A549 (cell line): Measurements from ENCODE around the gene ADM2. TPM values are rescaled to one million over a fixed set of nuclear protein-coding genes. Genes with fewer than 3 reads are reported as not detected.
"Not testable (repeated sequence)": the region's sequence is repeated elsewhere in the genome, so short reads cannot be mapped to it uniquely, and the experiment has no call there.

Experiments used
- ATAC-seq, 2 experiments: fragments of 200-7000 bp in 1 of 2; fragments of >200 bp in 1 of 2; cut with Nextera tagmentation in 1 of 2; cut with Tn5 transposase in 1 of 2; 3 replicates each; pipeline versions ENCODE4 v1.8.0 to v1.9.1; 2018 to 2020; ENCODE audit warnings: mild to moderate bottlenecking in 1 of 2, moderate library complexity in 1 of 2
- CTCF ChIA-PET: fragments of 300-600 bp; sonication (Branson Sonifier 250); formaldehyde crosslinking; extraction: SDS; loops from one replicate; lab custom pipeline; 2021; ENCODE audit warnings: antibody characterized with exemption, inconsistent platforms; lab: Yijun Ruan, JAX
- POLR2A ChIA-PET: fragments of 350-600 bp; formaldehyde crosslinking; extraction: SDS; loops from one replicate; lab custom pipeline; 2021; ENCODE audit warnings: antibody characterized with exemption, inconsistent platforms; lab: Yijun Ruan, JAX
- DNase-seq, 2 experiments: peaks; one replicate each; pipeline versions ENCODE4 v3.0.0 to v3.0.0-alpha.2; 2011 to 2016; ENCODE audit warnings: low read depth in 1 of 2, low spot score in 1 of 2
- FAIRE-seq: peaks from 2 replicates; lab custom pipeline; 2011; peaks lifted over from hg19 to GRCh38; lab: Jason Lieb, UNC
- H3K27ac ChIP-seq, 2 experiments: fragments of >200 bp; sonication (Bioruptor Twin); formaldehyde crosslinking; 3 replicates each; pipeline ENCODE4 v1.5.1; 2016 to 2017
- H3K4me1 ChIP-seq: fragments of >200 bp; sonication (Bioruptor Twin); formaldehyde crosslinking; 3 replicates; pipeline ENCODE4 v1.6.1; 2016
- H3K4me2 ChIP-seq: fragments of >200 bp; sonication (Bioruptor Twin); formaldehyde crosslinking; 3 replicates; pipeline ENCODE4 v1.6.1; 2016
- H3K4me3 ChIP-seq: fragments of >200 bp; sonication (Bioruptor Twin); formaldehyde crosslinking; 3 replicates; pipeline ENCODE4 v1.5.1; 2016
- H3K9me3 ChIP-seq: fragments of >200 bp; sonication (Bioruptor Twin); formaldehyde crosslinking; 3 replicates; pipeline ENCODE4 v1.6.1; 2016
- CEBPB ChIP-seq, 2 experiments: fragments of >200 bp in 1 of 2; sonication (Bioruptor Twin) in 1 of 2; formaldehyde crosslinking in 1 of 2; IDR thresholded peaks; 2 replicates each; pipeline ENCODE4 v1.6.1; 2012 to 2016
- CHD4 ChIP-seq: fragments of 200-600 bp; sonication (generic); IDR thresholded peaks from 2 replicates; pipeline ENCODE4 v1.6.1; 2016; ENCODE audit warnings: antibody characterized with exemption, mild to moderate bottlenecking, borderline replicate concordance
- EHMT2 ChIP-seq: fragments of 200-600 bp; sonication (generic); IDR thresholded peaks from 2 replicates; pipeline ENCODE4 v1.6.1; 2016; ENCODE audit warnings: antibody characterized with exemption, low read depth, mild to moderate bottlenecking, moderate library complexity
- FOSL2 ChIP-seq, 2 experiments: fragments of 450-650 bp in 1 of 2; fragments of >200 bp in 1 of 2; sonication (Bioruptor Twin) in 1 of 2; formaldehyde crosslinking; IDR thresholded peaks; 2 replicates each; pipeline versions ENCODE4 v1.5.0 to v1.6.1; 2016 to 2020; ENCODE audit warnings: mild to moderate bottlenecking in 1 of 2, moderate library complexity in 1 of 2
- GATA3 ChIP-seq: IDR thresholded peaks from 2 replicates; pipeline ENCODE4 v1.6.1; 2012; ENCODE audit warnings: borderline replicate concordance
- HOXB5 ChIP-seq: fragments of 250-450 bp; sonication (Bioruptor Pico); IDR thresholded peaks from 2 replicates; pipeline ENCODE4 v1.5.0; 2020; ENCODE audit warnings: mild to moderate bottlenecking, moderate library complexity
- JUN ChIP-seq, 2 experiments: fragments of >200 bp; sonication (Bioruptor Twin); formaldehyde crosslinking; IDR thresholded peaks; 2 replicates in 1 of 2; 3 replicates in 1 of 2; pipeline ENCODE4 v1.6.1; 2016 to 2017
- JUNB ChIP-seq: fragments of >200 bp; sonication (Bioruptor Twin); formaldehyde crosslinking; IDR thresholded peaks from 2 replicates; pipeline ENCODE4 v1.6.1; 2016
- KDM1A ChIP-seq: fragments of 200-600 bp; sonication (generic); IDR thresholded peaks from 2 replicates; pipeline ENCODE4 v1.6.1; 2016; ENCODE audit warnings: low read depth, mild to moderate bottlenecking
- NPAS2 ChIP-seq: fragments of 250-450 bp; sonication (Bioruptor Pico); IDR thresholded peaks from 2 replicates; pipeline ENCODE4 v1.8.0; 2022; ENCODE audit warnings: mild to moderate bottlenecking, moderate library complexity, borderline replicate concordance
- POLR2A ChIP-seq: IDR thresholded peaks from 2 replicates; pipeline ENCODE4 v1.6.1; 2012; ENCODE audit warnings: mild to moderate bottlenecking, low read length
- POLR2AphosphoS2 ChIP-seq: conservative IDR thresholded peaks from 2 replicates; pipeline ENCODE4 v1.6.1; 2012; ENCODE audit warnings: low read length, improper control_type of control experiment, inconsistent platforms
- RNF2 ChIP-seq: fragments of 200-600 bp; sonication (generic); IDR thresholded peaks from 2 replicates; pipeline ENCODE4 v1.6.1; 2016; ENCODE audit warnings: low read depth, mild to moderate bottlenecking, antibody characterized with exemption, moderate library complexity, borderline replicate concordance
- ZFP36 ChIP-seq: fragments of 450-650 bp; IDR thresholded peaks from 2 replicates; pipeline ENCODE4 v1.6.1; 2014; ENCODE audit warnings: borderline replicate concordance; ENCODE audit not compliant: partially characterized antibody
- WGBS: methylation state at CpG from one replicate; pipeline ENCODE4 v1.1.6; 2017; ENCODE audit errors: missing lambda C conversion rate; 5-methylcytosine and 5-hydroxymethylcytosine counted together
- polyA minus RNA-seq: library from RNA; depleted of rRNA, polyadenylated mRNA; stranded (reverse); fragments of >200 nt; gene quantifications from 2 replicates; pipeline ENCODE4 v1.2.3, GENCODE V29; 2011; rRNA and poly(A)+ RNA removed
- polyA plus RNA-seq, 4 experiments: library from polyadenylated mRNA; depleted of rRNA in 3 of 4; stranded (reverse); fragments of >200 nt; fragmentation: RNase III in 1 of 4; extraction: RNeasy Plus Mini Kit Qiagen cat#74134 plus additional on column Dnase treatment in 1 of 4; gene quantifications; 2 replicates in 3 of 4; 3 replicates in 1 of 4; pipeline ENCODE4 v1.2.3, GENCODE V29; 2011 to 2017
- TF ChIP-seq, protein P1 (sequence below): fragments of 250-450 bp; sonication (Bioruptor Pico); IDR thresholded peaks from 2 replicates; pipeline ENCODE4 v1.5.0; 2021; ENCODE audit warnings: mild to moderate bottlenecking, moderate library complexity, borderline replicate concordance

Gene ADM2, protein sequence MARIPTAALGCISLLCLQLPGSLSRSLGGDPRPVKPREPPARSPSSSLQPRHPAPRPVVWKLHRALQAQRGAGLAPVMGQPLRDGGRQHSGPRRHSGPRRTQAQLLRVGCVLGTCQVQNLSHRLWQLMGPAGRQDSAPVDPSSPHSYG
- 0.99 and 1.1 TPM in 2 replicates for polyA plus RNA-seq (2011; rRNA removed)
- polyA plus RNA-seq (2012; cell fraction: cytosol; rRNA removed): 0.45 and 0.60 TPM in 2 replicates
- 0.83 and 1.4 TPM in 2 replicates for polyA plus RNA-seq (2012; cell fraction: nucleus; rRNA removed)
- polyA plus RNA-seq (2017; fragmentation: RNase III; extraction: RNeasy Plus Mini Kit Qiagen cat#74134 plus additional on column Dnase treatment): 0.46 to 0.62 TPM (median 0.50 TPM) in 3 replicates
- polyA minus RNA-seq: 0.50 and 0.78 TPM in 2 replicates

- H3K4me1 ChIP-seq: peaks cover 19% of the 10 kb centered on the region; the same call in 2 of the 3 replicates
- H3K4me3 ChIP-seq: peak within 1 kb of the TSS; percentile 72
- ATAC-seq (peak; percentile 41 to 53; a peak in 3 of 6 replicates), FAIRE-seq (no peak), DNase-seq (peak in 1 of 2 experiments; percentile 47)
- WGBS: 87% methylated on average over 3 of the region's 70 CpGs
- ChIA-PET POLR2A (no interaction called here), CTCF (no interaction called here)
- peak within 1 kb of the TSS; percentile 77 to 92 for H3K27ac ChIP-seq
- no peak for TF ChIP-seq HOXB5 (CRISPR knock-in tag)
- TF ChIP-seq JUN (IDR thresholded peaks at IDR 0.05): 0 out of 5 replicates have a peak, but pooled peaks of 1 of the 2 experiments have one; percentile 17
- no peaks in the 10 kb centered on the region for H3K9me3 ChIP-seq
- peak within 1 kb of the TSS; percentile 66 for H3K4me2 ChIP-seq
Measured at GRCh38 chr22:50481440-50482106, at the start of gene ADM2. TSS of gene ADM2 (plus strand) at chr22:50481543. CDS start at chr22:50481848, 305 bp downstream.

DNA sequence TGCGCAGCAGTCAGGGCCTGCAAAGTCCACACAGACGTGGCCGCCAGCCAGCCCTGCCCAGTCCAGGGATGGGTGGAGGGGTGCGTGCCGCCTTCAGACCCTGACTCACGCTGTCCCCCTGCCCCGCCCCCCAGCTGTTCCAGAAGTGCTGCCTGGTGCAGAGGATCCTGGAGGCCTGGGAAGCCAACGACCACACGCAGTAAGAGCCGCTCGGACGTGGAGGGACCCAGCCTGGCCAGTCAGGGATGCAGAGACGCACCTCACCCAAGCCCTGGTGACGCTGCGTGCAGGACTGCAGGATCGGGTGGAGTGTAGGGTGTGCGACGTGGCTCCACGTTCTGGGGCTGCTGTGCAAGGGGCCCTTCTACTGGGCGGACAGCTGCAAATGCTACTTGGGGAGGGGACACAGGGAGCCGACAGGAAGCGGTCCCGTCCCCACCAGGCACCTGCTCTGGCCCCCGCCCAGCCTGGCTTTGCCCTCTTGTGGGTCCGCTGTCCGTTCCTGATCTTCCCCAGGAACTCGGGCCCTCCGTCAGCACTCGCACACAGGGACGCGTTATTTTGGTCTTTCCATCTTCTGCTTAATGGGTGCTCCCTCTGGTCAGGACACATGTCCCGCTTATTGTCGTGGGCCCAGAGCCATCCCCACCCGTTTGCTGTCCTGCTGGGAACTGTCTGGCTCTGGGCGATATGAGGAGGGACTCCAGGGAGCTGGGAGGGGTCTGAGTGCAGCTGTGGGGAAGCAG lies 49.0 kb upstream of the ADM2 start:
- H3K27ac ChIP-seq: no peak overlapping the region
- FAIRE-seq (no peak), DNase-seq (no peak), ATAC-seq (no peak)
- ChIA-PET CTCF (no interaction called here), POLR2A (no interaction called here)
- no peak overlapping the region for H3K4me2 ChIP-seq
- WGBS: 93% methylated on average over 25 of the region's 35 CpGs
- no peak overlapping the region for H3K4me3 ChIP-seq
- H3K4me1 ChIP-seq: no peaks in the 10 kb centered on the region
- H3K9me3 ChIP-seq: 0 out of 3 replicates have a peak, but pooled peaks cover 3% of the 10 kb centered on the region
- TF ChIP-seq POLR2A (no peak), EHMT2 (no peak), NPAS2 (CRISPR knock-in tag) (no peak)

GRCh38 chr22:50432877-50433510 lies 48.3 kb upstream of the ADM2 start:
- ATAC-seq, H3K4me3 ChIP-seq, FAIRE-seq, H3K27ac ChIP-seq, H3K4me1 ChIP-seq, DNase-seq, POLR2A ChIA-PET, H3K4me2 ChIP-seq, H3K9me3 ChIP-seq: not testable (repeated sequence)
- WGBS: 97% methylated on average over 4 of the region's 24 CpGs
- CTCF ChIA-PET: interaction anchor here (0.5 kb wide), 1 partner anchor 108 kb away, joined by 3 read pairs; no protein-coding TSS in a partner anchor

DNA sequence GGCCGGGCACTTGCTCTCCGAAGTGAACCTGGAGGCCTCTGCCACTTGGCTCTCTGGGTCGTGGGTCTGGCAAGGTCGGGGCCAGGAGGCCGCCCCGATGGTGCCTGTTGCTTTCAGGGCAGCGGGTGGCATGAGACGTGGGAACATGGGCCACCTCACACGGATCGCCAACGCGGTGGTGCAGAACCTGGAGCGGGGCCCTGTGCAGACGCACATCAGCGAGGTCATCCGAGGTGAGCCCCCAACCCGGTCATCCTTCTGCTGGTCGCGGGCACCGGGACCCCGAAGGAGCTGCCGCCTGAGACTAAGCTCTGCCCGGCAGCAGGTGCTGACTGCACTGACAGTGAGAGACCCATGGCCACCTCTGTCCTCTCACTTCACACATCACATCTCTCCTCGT lies 46.5 kb upstream of the ADM2 start:
- no peak for TF ChIP-seq CEBPB (IDR thresholded peaks at IDR 0.05)
- no peak for TF ChIP-seq CHD4
- no peak for TF ChIP-seq POLR2AphosphoS2
- TF ChIP-seq KDM1A: no peak
- TF ChIP-seq JUNB: no peak
- TF ChIP-seq FOSL2 (IDR thresholded peaks at IDR 0.05): no peak
- no peak for TF ChIP-seq FOSL2 (CRISPR knock-in tag; IDR thresholded peaks at IDR 0.05)
- TF ChIP-seq ZFP36: no peak
- TF ChIP-seq, protein P1, sequence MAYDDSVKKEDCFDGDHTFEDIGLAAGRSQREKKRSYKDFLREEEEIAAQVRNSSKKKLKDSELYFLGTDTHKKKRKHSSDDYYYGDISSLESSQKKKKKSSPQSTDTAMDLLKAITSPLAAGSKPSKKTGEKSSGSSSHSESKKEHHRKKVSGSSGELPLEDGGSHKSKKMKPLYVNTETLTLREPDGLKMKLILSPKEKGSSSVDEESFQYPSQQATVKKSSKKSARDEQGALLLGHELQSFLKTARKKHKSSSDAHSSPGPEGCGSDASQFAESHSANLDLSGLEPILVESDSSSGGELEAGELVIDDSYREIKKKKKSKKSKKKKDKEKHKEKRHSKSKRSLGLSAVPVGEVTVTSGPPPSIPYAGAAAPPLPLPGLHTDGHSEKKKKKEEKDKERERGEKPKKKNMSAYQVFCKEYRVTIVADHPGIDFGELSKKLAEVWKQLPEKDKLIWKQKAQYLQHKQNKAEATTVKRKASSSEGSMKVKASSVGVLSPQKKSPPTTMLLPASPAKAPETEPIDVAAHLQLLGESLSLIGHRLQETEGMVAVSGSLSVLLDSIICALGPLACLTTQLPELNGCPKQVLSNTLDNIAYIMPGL (CRISPR knock-in tag): no peak
- no peak for TF ChIP-seq RNF2
- no peak for TF ChIP-seq GATA3
- TF ChIP-seq, all 56 proteins: peak for 0
- DNase-seq: no peak
- FAIRE-seq: no peak
- H3K9me3 ChIP-seq: no peaks in the 10 kb centered on the region
- H3K4me2 ChIP-seq: no peak overlapping the region
- no peak overlapping the region for H3K27ac ChIP-seq
- ChIA-PET CTCF (no interaction called here), POLR2A (no interaction called here)
- no peak overlapping the region for H3K4me3 ChIP-seq
- no peak for ATAC-seq
- H3K4me1 ChIP-seq: no peaks in the 10 kb centered on the region
- 83% methylated on average over 21 of the region's 24 CpGs for WGBS
